Heart left ventricle (tissue), 13 donors: Measurements from ENCODE around the gene SCFD2.

Experiments used
- CTCF ChIP-seq, 12 donors: fragments of 200-600 bp; sonication (generic) in 4 of 12; IDR thresholded peaks; one replicate each; pipeline versions ENCODE4 v1.5.0 to v1.8.0; 2018 to 2022; ENCODE audit warnings: antibody characterized with exemption in 12 of 12, mild to moderate bottlenecking in 5 of 12
- POLR2A ChIP-seq, 2 donors: fragments of 450-650 bp; IDR thresholded peaks; one replicate each; pipeline ENCODE4 v1.6.1; 2017; ENCODE audit warnings: antibody characterized with exemption in 2 of 2, mild to moderate bottlenecking in 2 of 2, moderate library complexity in 2 of 2
- donor health status: ischemic (EF 13 %, LVEDD 7.1; RV severe dilation, severe dysfunction).
- donor health status: DM: no; HTN: yes; CAD: no.
- donor health status: DM: no; HTN: no; CAD: no.
- donor health status: ischemic (EF 25% LVEDD 6.9; RV normal size, moderate dysfunction).
- donor health status: ischemic (EF 25% LVEDD 5.7; RV mildly dilated, moderate dysfunction).
- donor health status: ischemic (EF 35%, LVEDD 5.7; RV mildly dilated, moderate dysfunction).
- donor health status: nonischemic (EF 11% LVEDD 7.7; RV severe dilation, severe dysfunction).
- donor health status: DM: yes; HTN: yes; CAD: no.
- donor health status: PGD.
- donor health status: ischemic (EF 29% LVEDD 5.4; RV normal size, mild dysfunction).
- donor health status: nonischemic (EF 23%, LVEDD 6.1; RV moderate dilation, normal function).

- TF ChIP-seq CTCF (IDR thresholded peaks at IDR 0.05) (no peak), POLR2A (IDR thresholded peaks at IDR 0.05) (no peak)
Observed at GRCh38 chr4:53321984-53322289, 43.9 kb downstream of the SCFD2 start.
